ENCODE measurements around the gene KIAA1958. TPM values are rescaled to one million over a fixed set of nuclear protein-coding genes. Genes with fewer than 3 reads are reported as not detected.

Gene KIAA1958
- total RNA-seq, 1 experiment from 2014 or later, result 18.5 TPM

DNA sequence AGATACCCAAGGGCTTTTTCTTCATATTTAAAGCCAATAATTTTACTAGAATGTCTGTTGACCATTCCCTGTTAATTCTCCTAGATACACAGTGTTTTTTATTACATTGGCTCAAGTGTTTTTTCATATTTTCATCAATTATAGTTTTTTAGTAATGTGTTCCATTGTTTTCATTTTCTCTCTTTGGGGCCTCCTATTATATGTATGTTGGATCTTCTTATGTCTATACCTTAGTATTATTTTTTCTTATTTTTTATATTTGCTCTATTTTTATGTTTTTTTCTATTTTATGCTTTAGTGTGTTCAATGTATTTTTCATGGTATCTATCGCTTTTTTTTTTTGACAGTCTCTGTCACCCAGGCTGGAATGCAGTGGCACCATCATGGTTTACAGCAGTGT, 7.5 kb downstream of the KIAA1958 start:
- ChIA-PET RAD21 (ENCODE audit: low non-redundant PET in 1 of 2, low total read pairs in 2 of 2, uncharacterized antibody in 2 of 2, unreplicated experiment in 2 of 2) (no interaction called here), POLR2A (no interaction called here), CTCF (no interaction called here)
- no peaks in the 10 kb centered on the region for H3K4me1 ChIP-seq (ENCODE audit: control insufficient read depth in 1 of 2, insufficient read depth in 2 of 2, low read length in 2 of 2)
- H4K20me1 ChIP-seq (ENCODE audit: insufficient read depth), result peaks cover 6% of the 10 kb centered on the region
- H3K36me3 ChIP-seq (ENCODE audit: control insufficient read depth in 1 of 2, insufficient read depth in 2 of 2, low read length in 2 of 2), result peaks cover 4 to 12% of the 10 kb centered on the region in 2 experiments; a peak in 2 of 4 replicates
- ATAC-seq (no peak), DNase-seq (ENCODE audit: low read depth, low spot score) (no peak)
- no peaks in the 10 kb centered on the region for H3K27me3 ChIP-seq (ENCODE audit: insufficient read depth, low read length)
- no peaks in the 10 kb centered on the region; a peak in 1 of 4 replicates for H3K9me3 ChIP-seq (ENCODE audit: control insufficient read depth in 1 of 2, insufficient read depth in 1 of 2, low read depth in 1 of 2, low read length in 2 of 2)
- H2AFZ ChIP-seq (ENCODE audit: low read depth, low read length, poor library complexity, severe bottlenecking), result no peak overlapping the region
- intact Hi-C loops (cut with micrococcal nuclease), result no loop called here
- H3K4me2 ChIP-seq (ENCODE audit: low read length), result no peak overlapping the region
- H3K4me3 ChIP-seq (replicated peaks in 1 of 2; ENCODE audit: low read depth in 1 of 2, low read length in 2 of 2), result no peak overlapping the region
- H3K27ac ChIP-seq (ENCODE audit: low read depth, low read length), result no peak overlapping the region
- no peaks in the 10 kb centered on the region for H3K9me2 ChIP-seq (ENCODE audit: insufficient read depth)
- TF ChIP-seq CBX3 (IDR thresholded peaks at IDR 0.05; ENCODE audit: low read depth), result 0 out of 2 replicates have a peak, but pooled peaks have one; percentile 9
- no peak for TF ChIP-seq POLR2AphosphoS5 (IDR thresholded peaks at IDR 0.05; ENCODE audit: low read depth, low read length)
- no peak overlapping the region for H3K9ac ChIP-seq (ENCODE audit: low read length)
- H3K79me2 ChIP-seq (ENCODE audit: insufficient read depth, low read length), result peaks cover 64% of the 10 kb centered on the region
- no TSS peak for BruUV-seq (replicated peaks)

DNA sequence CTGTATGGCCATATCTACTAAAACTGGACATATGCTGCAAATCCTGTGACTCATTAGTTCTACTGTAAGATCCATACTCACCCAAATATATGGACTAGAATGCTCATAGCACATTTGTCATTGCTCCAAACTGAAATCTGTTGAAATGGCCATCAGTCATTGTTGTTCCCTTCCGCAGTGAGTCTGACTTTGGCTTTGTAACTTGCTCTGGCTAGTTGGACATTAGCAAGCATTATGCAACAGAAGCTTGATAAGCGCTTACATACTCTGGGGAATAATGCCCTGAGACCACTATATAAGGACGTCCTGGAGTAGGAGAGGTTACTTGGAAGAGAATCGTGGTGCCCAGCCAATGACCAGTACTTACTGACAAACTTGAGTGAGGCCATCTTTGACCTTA, 9.0 kb downstream of the KIAA1958 start:
- DNase-seq (ENCODE audit: low read depth, low spot score), result no peak
- Histone ChIP-seq H3K27me3 (ENCODE audit: insufficient read depth, low read length) (no peaks in the 10 kb centered on the region), H3K4me2 (ENCODE audit: low read length) (no peak overlapping the region), H3K36me3 (ENCODE audit: control insufficient read depth in 1 of 2, insufficient read depth in 2 of 2, low read length in 2 of 2) (peaks cover 4 to 12% of the 10 kb centered on the region in 2 experiments; a peak in 2 of 4 replicates), H3K4me1 (ENCODE audit: control insufficient read depth in 1 of 2, insufficient read depth in 2 of 2, low read length in 2 of 2) (no peaks in the 10 kb centered on the region), H3K9ac (ENCODE audit: low read length) (no peak overlapping the region), H4K20me1 (ENCODE audit: insufficient read depth) (no peaks in the 10 kb centered on the region), H2AFZ (ENCODE audit: low read depth, low read length, poor library complexity, severe bottlenecking) (no peak overlapping the region), H3K9me3 (ENCODE audit: control insufficient read depth in 1 of 2, insufficient read depth in 1 of 2, low read depth in 1 of 2, low read length in 2 of 2) (no peaks in the 10 kb centered on the region; a peak in 1 of 4 replicates), H3K4me3 (replicated peaks in 1 of 2; ENCODE audit: low read depth in 1 of 2, low read length in 2 of 2) (no peak overlapping the region), H3K9me2 (ENCODE audit: insufficient read depth) (no peaks in the 10 kb centered on the region), H3K79me2 (ENCODE audit: insufficient read depth, low read length) (peaks cover 54% of the 10 kb centered on the region), H3K27ac (ENCODE audit: low read depth, low read length) (no peak overlapping the region)
- ChIA-PET RAD21 (ENCODE audit: low non-redundant PET in 1 of 2, low total read pairs in 2 of 2, uncharacterized antibody in 2 of 2, unreplicated experiment in 2 of 2) (no interaction called here), POLR2A (no interaction called here), CTCF (no interaction called here)
- TF ChIP-seq, protein P1, sequence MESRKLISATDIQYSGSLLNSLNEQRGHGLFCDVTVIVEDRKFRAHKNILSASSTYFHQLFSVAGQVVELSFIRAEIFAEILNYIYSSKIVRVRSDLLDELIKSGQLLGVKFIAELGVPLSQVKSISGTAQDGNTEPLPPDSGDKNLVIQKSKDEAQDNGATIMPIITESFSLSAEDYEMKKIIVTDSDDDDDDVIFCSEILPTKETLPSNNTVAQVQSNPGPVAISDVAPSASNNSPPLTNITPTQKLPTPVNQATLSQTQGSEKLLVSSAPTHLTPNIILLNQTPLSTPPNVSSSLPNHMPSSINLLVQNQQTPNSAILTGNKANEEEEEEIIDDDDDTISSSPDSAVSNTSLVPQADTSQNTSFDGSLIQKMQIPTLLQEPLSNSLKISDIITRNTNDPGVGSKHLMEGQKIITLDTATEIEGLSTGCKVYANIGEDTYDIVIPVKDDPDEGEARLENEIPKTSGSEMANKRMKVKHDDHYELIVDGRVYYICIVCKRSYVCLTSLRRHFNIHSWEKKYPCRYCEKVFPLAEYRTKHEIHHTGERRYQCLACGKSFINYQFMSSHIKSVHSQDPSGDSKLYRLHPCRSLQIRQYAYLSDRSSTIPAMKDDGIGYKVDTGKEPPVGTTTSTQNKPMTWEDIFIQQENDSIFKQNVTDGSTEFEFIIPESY (IDR thresholded peaks at IDR 0.05; ENCODE audit: extremely low read depth, insufficient replicate concordance, low read length), result no peak
- no peak for TF ChIP-seq CEBPB (IDR thresholded peaks at IDR 0.05; ENCODE audit: low read depth)
- no peak for TF ChIP-seq EZH2phosphoT487 (IDR thresholded peaks at IDR 0.05; ENCODE audit: borderline replicate concordance)
- no peak for TF ChIP-seq POLR2AphosphoS5 (IDR thresholded peaks at IDR 0.05; ENCODE audit: low read depth, low read length)
- no peak for TF ChIP-seq CBX3 (IDR thresholded peaks at IDR 0.05; ENCODE audit: low read depth)
- BruUV-seq (replicated peaks), result no TSS peak
- intact Hi-C loops (cut with micrococcal nuclease), result no loop called here
- no peak for ATAC-seq

Data from HCT116 (cell line).